Measurements from ENCODE around the gene IFT22. TPM values are rescaled to one million over a fixed set of nuclear protein-coding genes. Genes with fewer than 3 reads are reported as not detected.

The IFT22 gene
- polyA plus RNA-seq, 3 donors = 0.59 to 1.5 (median 0.87) TPM

DNA sequence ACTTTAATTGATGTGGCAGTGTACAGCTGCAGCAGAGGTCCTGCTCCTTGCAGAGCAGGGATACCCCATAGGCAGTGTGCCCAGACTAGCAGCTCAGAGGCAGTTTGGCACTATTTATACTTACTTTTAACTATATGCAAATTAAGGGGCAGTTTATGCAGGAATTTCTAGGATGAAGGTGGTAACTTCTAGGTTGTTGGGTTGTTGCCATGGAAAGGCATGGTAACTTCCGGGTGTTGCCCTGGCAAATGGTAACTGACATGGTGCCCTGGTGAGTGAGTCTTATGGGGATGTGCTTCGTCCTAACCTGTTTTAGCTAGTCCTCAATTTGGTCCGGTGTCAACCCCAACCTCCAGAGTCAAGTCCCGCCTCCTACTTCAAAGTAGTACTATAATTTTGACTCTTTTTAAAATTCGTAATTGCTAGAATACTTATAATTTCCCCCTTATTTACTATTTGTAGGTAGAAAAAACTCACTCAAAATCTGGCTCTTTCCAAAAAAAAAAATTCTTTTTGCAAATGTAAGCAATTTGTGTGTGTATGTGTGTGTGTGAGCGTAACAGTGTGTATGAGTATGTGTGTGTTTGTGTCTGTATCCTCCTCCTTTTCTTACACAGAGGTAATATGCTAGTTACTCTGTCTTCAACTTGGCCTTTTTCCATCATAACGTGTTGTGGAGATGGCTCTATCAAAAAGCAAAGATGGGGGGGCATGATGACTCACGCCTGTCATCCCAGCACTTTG is 47.0 kb upstream of the IFT22 start:
- intact Hi-C loops (cut with micrococcal nuclease) = loop anchor here in 1 of 2 donors (5.0 to 10.0 kb wide), 2 partner anchors 44 to 906 kb away; no protein-coding TSS in a partner anchor
- DNase-seq = no peak
- Histone ChIP-seq H3K4me1 (ENCODE audit: control insufficient read depth in 1 of 2, insufficient read depth in 2 of 2, low read length in 2 of 2) (peaks cover 4 to 15% of the 10 kb centered on the region in 2 donors), H3K27ac (ENCODE audit: low read depth in 1 of 2, low read length in 2 of 2) (no peak overlapping the region), H3K9me3 (replicated peaks in 1 of 2; ENCODE audit: control insufficient read depth in 1 of 2, insufficient read depth in 1 of 2, low read length in 2 of 2) (no peaks in the 10 kb centered on the region), H3K4me3 (replicated peaks in 1 of 3; ENCODE audit: low read depth in 2 of 3, low read length in 3 of 3) (no peak overlapping the region), H3K27me3 (ENCODE audit: control insufficient read depth in 2 of 2, insufficient read depth in 2 of 2, low read length in 2 of 2) (peaks cover 10 to 13% of the 10 kb centered on the region in 2 donors), H2AFZ (ENCODE audit: insufficient read depth, low read depth, low read length, poor library complexity, severe bottlenecking) (no peak overlapping the region), H3K36me3 (replicated peaks in 1 of 2; ENCODE audit: control insufficient read depth in 1 of 2, insufficient read depth in 2 of 2, low read length in 2 of 2) (no peaks in the 10 kb centered on the region), H4K20me1 (ENCODE audit: insufficient read depth, low read length) (no peaks in the 10 kb centered on the region), H3K9ac (ENCODE audit: insufficient read depth, low read length, poor library complexity, severe bottlenecking) (no peak overlapping the region), H3K4me2 (replicated peaks; ENCODE audit: extremely low read depth, low read length, poor library complexity, severe bottlenecking) (no peak overlapping the region), H3K79me2 (ENCODE audit: insufficient read depth, low read length) (no peaks in the 10 kb centered on the region)
- Mint-ChIP-seq H3K27me3 (ENCODE audit: low read depth in 3 of 3) (peaks cover 16 to 53% (median 27%) of the 10 kb centered on the region in 3 donors), H3K9me3 (peaks cover 0 to 7% (median 0%) of the 10 kb centered on the region in 7 donors), H3K4me3 (no peak overlapping the region), H3K4me1 (peaks cover 10% of the 10 kb centered on the region), H3K36me3 (peaks cover 0 to 2% of the 10 kb centered on the region in 2 donors), H3K27ac (no peak overlapping the region)
- TF ChIP-seq, protein P1, sequence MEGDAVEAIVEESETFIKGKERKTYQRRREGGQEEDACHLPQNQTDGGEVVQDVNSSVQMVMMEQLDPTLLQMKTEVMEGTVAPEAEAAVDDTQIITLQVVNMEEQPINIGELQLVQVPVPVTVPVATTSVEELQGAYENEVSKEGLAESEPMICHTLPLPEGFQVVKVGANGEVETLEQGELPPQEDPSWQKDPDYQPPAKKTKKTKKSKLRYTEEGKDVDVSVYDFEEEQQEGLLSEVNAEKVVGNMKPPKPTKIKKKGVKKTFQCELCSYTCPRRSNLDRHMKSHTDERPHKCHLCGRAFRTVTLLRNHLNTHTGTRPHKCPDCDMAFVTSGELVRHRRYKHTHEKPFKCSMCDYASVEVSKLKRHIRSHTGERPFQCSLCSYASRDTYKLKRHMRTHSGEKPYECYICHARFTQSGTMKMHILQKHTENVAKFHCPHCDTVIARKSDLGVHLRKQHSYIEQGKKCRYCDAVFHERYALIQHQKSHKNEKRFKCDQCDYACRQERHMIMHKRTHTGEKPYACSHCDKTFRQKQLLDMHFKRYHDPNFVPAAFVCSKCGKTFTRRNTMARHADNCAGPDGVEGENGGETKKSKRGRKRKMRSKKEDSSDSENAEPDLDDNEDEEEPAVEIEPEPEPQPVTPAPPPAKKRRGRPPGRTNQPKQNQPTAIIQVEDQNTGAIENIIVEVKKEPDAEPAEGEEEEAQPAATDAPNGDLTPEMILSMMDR (IDR thresholded peaks at IDR 0.05) = no peak
- 85% methylated on average over 2 of the region's 8 CpGs for WGBS (ENCODE audit: insufficient coverage)

DNA sequence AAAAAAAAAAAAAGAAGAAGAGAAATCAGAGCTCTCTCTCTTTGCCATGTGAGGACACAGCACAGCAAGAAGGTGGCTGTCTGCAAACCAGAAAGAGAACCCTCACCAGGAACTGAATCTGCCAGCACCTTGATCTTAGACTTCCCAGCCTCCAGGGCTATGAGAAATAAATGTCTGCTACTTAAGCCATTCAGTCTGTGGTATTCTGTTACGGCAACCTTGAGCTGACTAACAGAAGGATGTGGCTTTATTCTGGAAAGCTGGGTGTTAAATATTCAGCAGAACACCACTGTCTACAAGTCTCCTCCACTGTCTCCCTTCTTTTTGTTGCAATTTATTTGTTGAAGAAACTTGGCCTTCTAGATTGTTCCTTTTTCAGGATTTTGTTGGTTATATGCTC is 46.1 kb upstream of the IFT22 start:
- no peak overlapping the region for H3K27ac Mint-ChIP-seq
- no peaks in the 10 kb centered on the region for H3K79me2 ChIP-seq (ENCODE audit: insufficient read depth, low read length)
- H2AFZ ChIP-seq (ENCODE audit: insufficient read depth, low read depth, low read length, poor library complexity, severe bottlenecking) = no peak overlapping the region
- peaks cover 10% of the 10 kb centered on the region for H3K4me1 Mint-ChIP-seq
- WGBS (ENCODE audit: insufficient coverage) = no CpG with 5 or more reads among the region's 1 CpG
- no peaks in the 10 kb centered on the region for H4K20me1 ChIP-seq (ENCODE audit: insufficient read depth, low read length)
- no peak overlapping the region for H3K27ac ChIP-seq (ENCODE audit: low read depth in 1 of 2, low read length in 2 of 2)
- peaks cover 0 to 7% (median 0%) of the 10 kb centered on the region in 7 donors for H3K9me3 Mint-ChIP-seq
- intact Hi-C loops (cut with micrococcal nuclease) = loop anchor here in 1 of 2 donors (5.0 to 10.0 kb wide), 2 partner anchors 45 to 907 kb away; no protein-coding TSS in a partner anchor
- TF ChIP-seq, protein P1 (IDR thresholded peaks at IDR 0.05) = no peak
- H3K36me3 ChIP-seq (replicated peaks in 1 of 2; ENCODE audit: control insufficient read depth in 1 of 2, insufficient read depth in 2 of 2, low read length in 2 of 2) = no peaks in the 10 kb centered on the region
- H3K4me2 ChIP-seq (replicated peaks; ENCODE audit: extremely low read depth, low read length, poor library complexity, severe bottlenecking) = no peak overlapping the region
- peaks cover 12 to 15% of the 10 kb centered on the region in 2 donors for H3K27me3 ChIP-seq (ENCODE audit: control insufficient read depth in 2 of 2, insufficient read depth in 2 of 2, low read length in 2 of 2)
- peaks cover 15 to 55% (median 29%) of the 10 kb centered on the region in 3 donors for H3K27me3 Mint-ChIP-seq (ENCODE audit: low read depth in 3 of 3)
- peaks cover 0 to 2% of the 10 kb centered on the region in 2 donors for H3K36me3 Mint-ChIP-seq
- H3K9ac ChIP-seq (ENCODE audit: insufficient read depth, low read length, poor library complexity, severe bottlenecking) = no peak overlapping the region
- H3K4me3 Mint-ChIP-seq = no peak overlapping the region
- no peak for DNase-seq
- no peak overlapping the region for H3K4me3 ChIP-seq (replicated peaks in 1 of 3; ENCODE audit: low read depth in 2 of 3, low read length in 3 of 3)
- no peaks in the 10 kb centered on the region for H3K9me3 ChIP-seq (replicated peaks in 1 of 2; ENCODE audit: control insufficient read depth in 1 of 2, insufficient read depth in 1 of 2, low read length in 2 of 2)
- H3K4me1 ChIP-seq (ENCODE audit: control insufficient read depth in 1 of 2, insufficient read depth in 2 of 2, low read length in 2 of 2) = peaks cover 5 to 16% of the 10 kb centered on the region in 2 donors
